GM10248 (cell line): Measurements from ENCODE around the gene ERCC6.
A peak's percentile ranks its signal among the peaks of the same experiment; 100 is the strongest.

ENCODE experiments used
- CTCF ChIA-PET: fragments of 300-600 bp; sonication (Branson Sonifier 250); formaldehyde crosslinking; extraction: SDS; loops from one replicate; lab custom pipeline; 2021; ENCODE audit warnings: antibody characterized with exemption; lab: Yijun Ruan, JAX
- POLR2A ChIA-PET: fragments of 350-650 bp; sonication (Branson Sonifier 250); formaldehyde crosslinking; extraction: SDS; loops from one replicate; lab custom pipeline; 2020; ENCODE audit warnings: antibody characterized with exemption; lab: Yijun Ruan, JAX
- DNase-seq: peaks from one replicate; pipeline ENCODE4 v3.0.0; 2012; ENCODE audit errors: extremely low spot score
- TF ChIP-seq, protein P1 (sequence below): IDR thresholded peaks from 2 replicates; pipeline ENCODE4 v1.5.1; 2012; ENCODE audit warnings: mild to moderate bottlenecking, low read depth; ENCODE audit errors: extremely low read depth, missing control alignments, control extremely low read depth

The ERCC6 gene

DNA sequence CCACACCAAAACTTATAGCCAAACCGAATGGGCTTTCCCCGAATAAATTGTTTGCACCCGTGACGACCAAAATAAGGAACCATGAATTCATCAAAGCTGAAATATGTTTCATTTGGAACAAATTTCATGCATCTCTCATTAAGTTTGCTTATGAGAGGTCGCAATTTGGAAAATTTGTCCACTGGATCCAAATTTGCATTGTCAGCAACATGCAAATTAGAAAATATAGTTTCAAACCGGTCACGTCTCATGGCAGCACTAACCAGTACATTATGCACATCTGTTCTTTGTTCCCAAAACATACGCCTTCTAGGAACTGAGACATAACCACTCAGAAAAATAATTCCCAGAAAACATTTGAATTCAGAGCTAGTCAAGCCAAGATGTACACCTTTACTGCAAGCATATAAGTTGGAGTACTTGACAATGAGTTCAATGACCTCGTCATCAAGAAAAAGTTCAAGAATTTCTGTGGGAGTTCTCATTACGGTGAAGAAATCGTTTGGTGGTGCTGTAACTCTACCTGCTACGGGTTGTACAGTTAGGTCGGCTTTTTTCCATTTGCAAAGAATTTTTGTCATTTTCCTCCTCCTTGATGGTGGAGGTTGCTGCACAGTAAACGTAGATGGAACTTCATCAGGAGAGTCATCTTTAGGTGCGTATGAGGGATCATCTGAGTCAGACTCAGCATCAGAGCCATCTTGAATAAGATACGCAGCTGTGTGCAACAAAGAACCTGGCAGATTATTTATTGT lies 22.5 kb downstream of the ERCC6 start:
- CTCF ChIA-PET = interaction anchor here (0.8 to 8.3 kb wide), 5 partner anchors 6 to 860 kb away, joined by 3 to 108 read pairs (median 14); no protein-coding TSS in a partner anchor
- DNase-seq = no peak
- TF ChIP-seq, protein P1, sequence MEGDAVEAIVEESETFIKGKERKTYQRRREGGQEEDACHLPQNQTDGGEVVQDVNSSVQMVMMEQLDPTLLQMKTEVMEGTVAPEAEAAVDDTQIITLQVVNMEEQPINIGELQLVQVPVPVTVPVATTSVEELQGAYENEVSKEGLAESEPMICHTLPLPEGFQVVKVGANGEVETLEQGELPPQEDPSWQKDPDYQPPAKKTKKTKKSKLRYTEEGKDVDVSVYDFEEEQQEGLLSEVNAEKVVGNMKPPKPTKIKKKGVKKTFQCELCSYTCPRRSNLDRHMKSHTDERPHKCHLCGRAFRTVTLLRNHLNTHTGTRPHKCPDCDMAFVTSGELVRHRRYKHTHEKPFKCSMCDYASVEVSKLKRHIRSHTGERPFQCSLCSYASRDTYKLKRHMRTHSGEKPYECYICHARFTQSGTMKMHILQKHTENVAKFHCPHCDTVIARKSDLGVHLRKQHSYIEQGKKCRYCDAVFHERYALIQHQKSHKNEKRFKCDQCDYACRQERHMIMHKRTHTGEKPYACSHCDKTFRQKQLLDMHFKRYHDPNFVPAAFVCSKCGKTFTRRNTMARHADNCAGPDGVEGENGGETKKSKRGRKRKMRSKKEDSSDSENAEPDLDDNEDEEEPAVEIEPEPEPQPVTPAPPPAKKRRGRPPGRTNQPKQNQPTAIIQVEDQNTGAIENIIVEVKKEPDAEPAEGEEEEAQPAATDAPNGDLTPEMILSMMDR = no peak
- POLR2A ChIA-PET = no interaction called here

DNA sequence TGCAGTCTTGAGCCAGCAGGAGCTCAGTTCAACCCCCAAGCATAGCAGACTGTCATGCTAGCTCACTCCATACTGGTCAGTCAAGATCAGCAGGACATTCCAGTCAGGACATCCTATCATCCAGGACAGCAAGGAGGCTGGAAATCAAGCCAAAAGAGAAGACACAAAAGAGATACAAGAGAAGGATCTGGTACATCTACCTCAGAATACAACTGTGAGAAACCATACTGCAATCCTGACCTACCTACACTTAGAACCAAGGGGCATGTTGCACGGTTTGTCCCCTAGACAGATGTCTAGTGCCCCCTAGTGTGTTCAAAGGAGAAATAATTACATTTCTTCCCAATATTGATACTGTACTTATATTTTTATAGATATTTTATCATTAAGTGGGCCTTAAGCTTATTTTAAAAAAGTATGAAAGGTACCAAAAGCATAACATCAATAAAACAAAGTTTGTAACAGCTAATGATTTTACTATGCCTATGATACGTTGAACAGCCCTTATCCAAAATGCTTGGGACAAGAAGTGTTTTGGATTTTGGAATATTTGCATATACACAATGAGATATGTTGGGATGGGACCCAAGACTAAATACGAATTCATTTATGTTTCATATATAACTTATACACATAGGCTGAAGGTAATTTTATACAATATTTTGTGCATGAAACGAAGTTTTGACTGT lies 26.7 kb downstream of the ERCC6 start:
- TF ChIP-seq, protein P1 = peak; percentile 33
- no peak for DNase-seq
- CTCF ChIA-PET = interaction anchor here (0.6 to 8.3 kb wide), 20 partner anchors 10 to 1149 kb away, joined by 3 to 119 read pairs (median 5); no protein-coding TSS in a partner anchor
- POLR2A ChIA-PET = no interaction called here

GRCh38 chr10:49509771-49510303 lies 29.1 kb downstream of the ERCC6 start:
- ChIA-PET POLR2A (no interaction called here), CTCF (interaction anchor here (1.2 to 8.3 kb wide), 5 partner anchors 11 to 852 kb away, joined by 4 to 119 read pairs (median 60); no protein-coding TSS in a partner anchor)
- no peak for DNase-seq
- TF ChIP-seq, protein P1 = no peak

- TF ChIP-seq, protein P1 = no peak
- ChIA-PET CTCF (interaction anchor here (0.9 to 8.3 kb wide), 6 partner anchors 9 to 851 kb away, joined by 3 to 119 read pairs (median 25); no protein-coding TSS in a partner anchor), POLR2A (no interaction called here)
- DNase-seq = no peak
These were observed 30.3 kb downstream of the ERCC6 start for GRCh38 chr10:49508654-49509053.

GRCh38 chr10:49508249-49508648 lies 30.7 kb downstream of the ERCC6 start:
- TF ChIP-seq, protein P1 = no peak
- POLR2A ChIA-PET = no interaction called here
- no peak for DNase-seq
- CTCF ChIA-PET = interaction anchor here (0.9 to 8.3 kb wide), 6 partner anchors 8 to 851 kb away, joined by 3 to 119 read pairs (median 25); no protein-coding TSS in a partner anchor

DNA sequence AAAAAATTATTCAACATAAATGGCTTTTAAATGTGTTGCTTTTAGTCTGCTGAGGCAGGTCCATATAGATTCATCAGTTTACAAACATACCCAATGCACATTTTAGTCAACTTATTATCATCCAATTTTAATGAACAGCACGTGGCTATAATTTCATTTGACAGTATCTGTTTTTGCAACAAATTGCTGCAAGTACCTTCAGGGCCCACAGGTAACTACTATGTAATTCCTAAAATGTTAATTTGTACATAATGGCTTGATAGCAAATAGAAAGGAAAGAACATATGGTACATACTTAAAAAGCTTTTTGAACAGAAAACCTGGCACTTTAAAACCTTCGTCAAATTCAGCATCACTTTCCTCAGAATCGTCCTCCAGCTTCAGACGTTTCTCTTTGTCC lies 33.3 kb downstream of the ERCC6 start:
- TF ChIP-seq, protein P1 = no peak
- ChIA-PET POLR2A (no interaction called here), CTCF (interaction anchor here (1.1 to 1.3 kb wide), 2 partner anchors 13 to 98 kb away, joined by 4 to 5 read pairs; no protein-coding TSS in a partner anchor)
- DNase-seq = no peak
